GM12878 (cell line): ENCODE measurements around the gene MPZL1. TPM values are rescaled to one million over a fixed set of nuclear protein-coding genes. Genes with fewer than 3 reads are reported as not detected.
"Not testable (repeated sequence)": the region's sequence is repeated elsewhere in the genome, so short reads cannot be mapped to it uniquely, and the experiment has no call there.

ENCODE experiments used
- ATAC-seq: fragments of 200-7000 bp; cut with Tn5 transposase; 3 replicates; pipeline ENCODE4 v1.9.1; 2020; ENCODE audit warnings: mild to moderate bottlenecking, moderate library complexity
- BruUV-seq: library from RNA; stranded (reverse); fragments of 400-500 nt; replicated peaks from 2 replicates; lab custom pipeline; 2021; lab: Mats Ljungman, UMichigan
- CTCF ChIA-PET: fragments of 300-600 bp; sonication (Branson Sonifier 250); formaldehyde crosslinking; extraction: SDS; loops from one replicate; lab custom pipeline; 2021; ENCODE audit warnings: inconsistent platforms; lab: Yijun Ruan, JAX
- POLR2A ChIA-PET: fragments of 350-600 bp; formaldehyde crosslinking; extraction: SDS; loops from one replicate; lab custom pipeline; 2021; ENCODE audit warnings: inconsistent platforms; lab: Charles Lee
- RAD21 ChIA-PET: fragments of 300-600 bp; sonication (Branson Sonifier 250); formaldehyde crosslinking; loops from one replicate; lab custom pipeline; 2023; ENCODE audit warnings: antibody characterized with exemption; ENCODE audit not compliant: unreplicated experiment; lab: Charles Lee
- SMC1A ChIA-PET: fragments of 300-600 bp; sonication (Branson Sonifier 250); formaldehyde crosslinking; loops from one replicate; lab custom pipeline; 2023; ENCODE audit not compliant: unreplicated experiment, uncharacterized antibody; lab: Charles Lee
- DNase-seq: peaks from one replicate; pipeline ENCODE4 v3.0.0-alpha.2; 2011; ENCODE audit warnings: low read depth, low spot score
- FAIRE-seq: peaks from 3 replicates; lab custom pipeline; 2011; peaks lifted over from hg19 to GRCh38; lab: Jason Lieb, UNC
- H2AFZ ChIP-seq: 2 replicates; pipeline ENCODE4 v1.6.0; 2011; ENCODE audit warnings: low read depth, low read length, control low read depth; ENCODE audit not compliant: control insufficient read depth
- H3K27ac ChIP-seq: 2 replicates; pipeline ENCODE4 v1.5.1; 2011; ENCODE audit warnings: control low read depth; ENCODE audit not compliant: control insufficient read depth, insufficient read depth
- H3K27me3 ChIP-seq, 2 experiments: replicated peaks in 1 of 2; 2 replicates each; pipeline versions ENCODE4 v1.6.0 to v1.6.1; 2011; ENCODE audit warnings: low read length in 1 of 2; ENCODE audit not compliant: control insufficient read depth in 2 of 2, insufficient read depth in 2 of 2
- H3K36me3 ChIP-seq, 2 experiments: 2 replicates each; pipeline ENCODE4 v1.5.1; 2011; ENCODE audit warnings: low read length in 1 of 2; ENCODE audit not compliant: control insufficient read depth in 2 of 2, insufficient read depth in 2 of 2
- H3K4me1 ChIP-seq: 2 replicates; pipeline ENCODE4 v1.6.1; 2011; ENCODE audit warnings: mild to moderate bottlenecking, low read length, moderate library complexity, mixed read lengths; ENCODE audit not compliant: control insufficient read depth, insufficient read depth
- H3K4me2 ChIP-seq: 2 replicates; pipeline ENCODE4 v1.6.0; 2011; ENCODE audit warnings: control low read depth; ENCODE audit not compliant: control insufficient read depth, insufficient read depth
- H3K4me3 ChIP-seq: fragments of 200-600 bp; sonication (generic); 2 replicates; pipeline ENCODE4 v1.5.1; 2016
- H3K79me2 ChIP-seq: 2 replicates; pipeline ENCODE4 v1.6.0; 2011; ENCODE audit warnings: low read length; ENCODE audit not compliant: control insufficient read depth, insufficient read depth
- H3K9ac ChIP-seq: 2 replicates; pipeline ENCODE4 v1.8.0; 2011; ENCODE audit warnings: low read length, control low read depth, mixed read lengths; ENCODE audit not compliant: control insufficient read depth, insufficient read depth
- H3K9me3 ChIP-seq: replicated peaks from 3 replicates; pipeline ENCODE4 v1.5.1; 2011; ENCODE audit warnings: mild to moderate bottlenecking, low read length; ENCODE audit not compliant: control insufficient read depth, insufficient read depth
- H4K20me1 ChIP-seq: 2 replicates; pipeline ENCODE4 v1.6.0; 2011; ENCODE audit not compliant: control insufficient read depth, insufficient read depth
- NR2C1 ChIP-seq: fragments of 450-650 bp; IDR thresholded peaks from 2 replicates; pipeline ENCODE4 v1.6.1; 2017; ENCODE audit warnings: antibody characterized with exemption, mild to moderate bottlenecking, moderate library complexity
- ZBED1 ChIP-seq: IDR thresholded peaks from 2 replicates; pipeline ENCODE4 v1.6.1; 2016; ENCODE audit warnings: borderline replicate concordance
- WGBS: methylation state at CpG from one replicate; pipeline ENCODE4 v1.1.6; 2016; ENCODE audit warnings: low lambda C conversion rate; ENCODE audit not compliant: insufficient replicate concordance, insufficient coverage; ENCODE audit errors: missing lambda C conversion rate; 5-methylcytosine and 5-hydroxymethylcytosine counted together
- in situ Hi-C: fragments of 300-500 bp; cut with MboI; formaldehyde crosslinking; loops from 9 replicates; pipeline ENCODE4 v1.14.3; 2018; ENCODE audit warnings: mixed read lengths
- intact Hi-C: fragments of 100-400 bp; cut with micrococcal nuclease; formaldehyde crosslinking; loops from one replicate; pipeline ENCODE4 v1.14.2; 2022; ENCODE audit not compliant: unreplicated experiment
- polyA plus RNA-seq, 11 experiments: library from polyadenylated mRNA; depleted of rRNA in 4 of 11; unstranded in 6 of 11; stranded (reverse) in 5 of 11; fragments of >200 nt; fragmentation: Nextera tagmentation in 4 of 11; fragmentation: Illumina TruSeq in 1 of 11; extraction: Ambion mirVana in 4 of 11; extraction: Trizol in 1 of 11; gene quantifications; 1 replicate in 1 of 11; 2 replicates in 10 of 11; pipeline versions ENCODE4 v1.2.1 to v1.2.3, GENCODE V29; 2011 to 2016; ENCODE audit warnings: inconsistent platforms in 2 of 11, missing spikeins in 2 of 11, low read depth in 1 of 11
- total RNA-seq, 4 experiments: library from RNA; depleted of rRNA in 3 of 4; stranded (reverse); fragments of >200 nt in 3 of 4; fragmentation: Illumina TruSeq in 1 of 4; extraction: Trizol in 1 of 4; gene quantifications; 2 replicates each; pipeline versions ENCODE4 v1.2.1 to v1.2.3, GENCODE V29; 2013 to 2021
- TF ChIP-seq, protein P1 (sequence below): fragments of 450-650 bp; IDR thresholded peaks from 2 replicates; pipeline ENCODE4 v1.6.1; 2016; ENCODE audit warnings: mild to moderate bottlenecking, moderate library complexity, borderline replicate concordance
- TF ChIP-seq, protein P2 (sequence below): fragments of 450-650 bp; IDR thresholded peaks from 2 replicates; pipeline ENCODE4 v1.6.1; 2016; ENCODE audit warnings: mild to moderate bottlenecking
- TF ChIP-seq, protein P3 (sequence below): fragments of 450-650 bp; IDR thresholded peaks from 2 replicates; pipeline ENCODE4 v1.6.1; 2018; ENCODE audit warnings: mild to moderate bottlenecking, low read depth, moderate library complexity; ENCODE audit not compliant: partially characterized antibody

Gene MPZL1
- total and polyA plus RNA-seq, 10 of the 15 experiments (the other 5 are each of a cell fraction or from before 2014, with no cell fraction given): 9.8 to 60.9 (median 45.9) TPM

DNA sequence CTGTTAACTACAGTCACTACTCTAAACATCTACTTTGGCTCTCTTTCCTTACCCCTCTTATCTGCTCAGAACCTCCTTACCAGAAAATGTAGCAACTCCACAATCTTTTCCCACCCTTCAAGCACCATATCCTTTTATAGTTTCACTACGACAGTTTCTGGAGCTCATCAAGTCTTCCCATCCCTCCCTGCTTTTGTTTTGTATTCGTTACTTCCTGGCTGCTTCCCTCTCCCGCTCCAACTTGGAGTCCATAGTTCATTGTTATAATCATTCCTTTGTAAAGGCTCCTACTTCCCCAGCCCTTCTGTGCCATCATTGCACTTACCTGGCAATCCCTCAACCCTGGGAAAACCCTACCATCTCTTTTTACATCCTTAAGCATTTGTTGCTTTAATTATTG lies 18.0 kb downstream of the MPZL1 start (continued):
- TF ChIP-seq, protein P1, sequence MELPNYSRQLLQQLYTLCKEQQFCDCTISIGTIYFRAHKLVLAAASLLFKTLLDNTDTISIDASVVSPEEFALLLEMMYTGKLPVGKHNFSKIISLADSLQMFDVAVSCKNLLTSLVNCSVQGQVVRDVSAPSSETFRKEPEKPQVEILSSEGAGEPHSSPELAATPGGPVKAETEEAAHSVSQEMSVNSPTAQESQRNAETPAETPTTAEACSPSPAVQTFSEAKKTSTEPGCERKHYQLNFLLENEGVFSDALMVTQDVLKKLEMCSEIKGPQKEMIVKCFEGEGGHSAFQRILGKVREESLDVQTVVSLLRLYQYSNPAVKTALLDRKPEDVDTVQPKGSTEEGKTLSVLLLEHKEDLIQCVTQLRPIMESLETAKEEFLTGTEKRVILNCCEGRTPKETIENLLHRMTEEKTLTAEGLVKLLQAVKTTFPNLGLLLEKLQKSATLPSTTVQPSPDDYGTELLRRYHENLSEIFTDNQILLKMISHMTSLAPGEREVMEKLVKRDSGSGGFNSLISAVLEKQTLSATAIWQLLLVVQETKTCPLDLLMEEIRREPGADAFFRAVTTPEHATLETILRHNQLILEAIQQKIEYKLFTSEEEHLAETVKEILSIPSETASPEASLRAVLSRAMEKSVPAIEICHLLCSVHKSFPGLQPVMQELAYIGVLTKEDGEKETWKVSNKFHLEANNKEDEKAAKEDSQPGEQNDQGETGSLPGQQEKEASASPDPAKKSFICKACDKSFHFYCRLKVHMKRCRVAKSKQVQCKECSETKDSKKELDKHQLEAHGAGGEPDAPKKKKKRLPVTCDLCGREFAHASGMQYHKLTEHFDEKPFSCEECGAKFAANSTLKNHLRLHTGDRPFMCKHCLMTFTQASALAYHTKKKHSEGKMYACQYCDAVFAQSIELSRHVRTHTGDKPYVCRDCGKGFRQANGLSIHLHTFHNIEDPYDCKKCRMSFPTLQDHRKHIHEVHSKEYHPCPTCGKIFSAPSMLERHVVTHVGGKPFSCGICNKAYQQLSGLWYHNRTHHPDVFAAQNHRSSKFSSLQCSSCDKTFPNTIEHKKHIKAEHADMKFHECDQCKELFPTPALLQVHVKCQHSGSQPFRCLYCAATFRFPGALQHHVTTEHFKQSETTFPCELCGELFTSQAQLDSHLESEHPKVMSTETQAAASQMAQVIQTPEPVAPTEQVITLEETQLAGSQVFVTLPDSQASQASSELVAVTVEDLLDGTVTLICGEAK: no peak
- TF ChIP-seq, protein P2, sequence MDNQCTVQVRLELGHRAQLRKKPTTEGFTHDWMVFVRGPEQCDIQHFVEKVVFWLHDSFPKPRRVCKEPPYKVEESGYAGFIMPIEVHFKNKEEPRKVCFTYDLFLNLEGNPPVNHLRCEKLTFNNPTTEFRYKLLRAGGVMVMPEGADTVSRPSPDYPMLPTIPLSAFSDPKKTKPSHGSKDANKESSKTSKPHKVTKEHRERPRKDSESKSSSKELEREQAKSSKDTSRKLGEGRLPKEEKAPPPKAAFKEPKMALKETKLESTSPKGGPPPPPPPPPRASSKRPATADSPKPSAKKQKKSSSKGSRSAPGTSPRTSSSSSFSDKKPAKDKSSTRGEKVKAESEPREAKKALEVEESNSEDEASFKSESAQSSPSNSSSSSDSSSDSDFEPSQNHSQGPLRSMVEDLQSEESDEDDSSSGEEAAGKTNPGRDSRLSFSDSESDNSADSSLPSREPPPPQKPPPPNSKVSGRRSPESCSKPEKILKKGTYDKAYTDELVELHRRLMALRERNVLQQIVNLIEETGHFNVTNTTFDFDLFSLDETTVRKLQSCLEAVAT: no peak
- no peak for TF ChIP-seq NR2C1
- TF ChIP-seq ZBED1: no peak
- TF ChIP-seq, protein P3, sequence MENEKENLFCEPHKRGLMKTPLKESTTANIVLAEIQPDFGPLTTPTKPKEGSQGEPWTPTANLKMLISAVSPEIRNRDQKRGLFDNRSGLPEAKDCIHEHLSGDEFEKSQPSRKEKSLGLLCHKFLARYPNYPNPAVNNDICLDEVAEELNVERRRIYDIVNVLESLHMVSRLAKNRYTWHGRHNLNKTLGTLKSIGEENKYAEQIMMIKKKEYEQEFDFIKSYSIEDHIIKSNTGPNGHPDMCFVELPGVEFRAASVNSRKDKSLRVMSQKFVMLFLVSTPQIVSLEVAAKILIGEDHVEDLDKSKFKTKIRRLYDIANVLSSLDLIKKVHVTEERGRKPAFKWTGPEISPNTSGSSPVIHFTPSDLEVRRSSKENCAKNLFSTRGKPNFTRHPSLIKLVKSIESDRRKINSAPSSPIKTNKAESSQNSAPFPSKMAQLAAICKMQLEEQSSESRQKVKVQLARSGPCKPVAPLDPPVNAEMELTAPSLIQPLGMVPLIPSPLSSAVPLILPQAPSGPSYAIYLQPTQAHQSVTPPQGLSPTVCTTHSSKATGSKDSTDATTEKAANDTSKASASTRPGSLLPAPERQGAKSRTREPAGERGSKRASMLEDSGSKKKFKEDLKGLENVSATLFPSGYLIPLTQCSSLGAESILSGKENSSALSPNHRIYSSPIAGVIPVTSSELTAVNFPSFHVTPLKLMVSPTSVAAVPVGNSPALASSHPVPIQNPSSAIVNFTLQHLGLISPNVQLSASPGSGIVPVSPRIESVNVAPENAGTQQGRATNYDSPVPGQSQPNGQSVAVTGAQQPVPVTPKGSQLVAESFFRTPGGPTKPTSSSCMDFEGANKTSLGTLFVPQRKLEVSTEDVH: no peak

DNA sequence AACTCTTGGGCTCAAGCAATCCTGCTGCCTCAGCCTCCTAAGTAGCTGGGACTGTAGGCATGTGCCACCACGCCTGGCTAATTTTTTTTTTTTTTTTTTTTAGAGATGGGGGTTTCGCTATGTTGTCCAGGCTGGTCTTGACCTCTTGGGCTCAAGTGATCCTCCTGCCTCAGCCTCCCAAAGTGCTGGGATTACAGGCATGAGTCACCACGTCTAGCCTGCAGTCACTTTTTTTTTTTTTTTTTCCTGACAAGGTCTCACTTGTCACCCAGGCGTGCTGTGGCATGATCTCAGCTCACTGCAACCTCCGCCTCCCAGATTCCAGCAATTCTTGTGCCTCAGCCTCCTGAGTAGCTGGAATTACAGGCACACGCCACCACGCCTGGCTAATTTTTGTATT lies 19.3 kb downstream of the MPZL1 start:
- RAD21 ChIA-PET, in situ Hi-C loops, FAIRE-seq, H3K36me3 ChIP-seq, H3K4me3 ChIP-seq, intact Hi-C loops, ATAC-seq, H3K4me1 ChIP-seq, BruUV-seq, H4K20me1 ChIP-seq, DNase-seq, H3K27me3 ChIP-seq, H3K9me3 ChIP-seq, H3K9ac ChIP-seq, H3K27ac ChIP-seq, H2AFZ ChIP-seq, H3K4me2 ChIP-seq: not testable (repeated sequence)
- ChIA-PET SMC1A (interaction anchor here (1.2 to 4.6 kb wide), 3 partner anchors 11 to 341 kb away, joined by 3 to 17 read pairs (median 5); no protein-coding TSS in a partner anchor), POLR2A (interaction anchor here (0.7 to 0.9 kb wide), 4 partner anchors 9 to 183 kb away, joined by 3 to 9 read pairs (median 5); no protein-coding TSS in a partner anchor), CTCF (interaction anchor here (1.0 kb wide), 1 partner anchor 9 kb away, joined by 3 read pairs; no protein-coding TSS in a partner anchor)
- peaks cover 22% of the 10 kb centered on the region for H3K79me2 ChIP-seq
- 97% methylated on average over 6 of the region's 7 CpGs for WGBS
